IPS-20b (cell line): ENCODE results near the gene FBXL17.

Experiments used
- H3K27ac ChIP-seq: one replicate; pipeline ENCODE4 v1.5.1; 2013; ENCODE audit warnings: low read length
- H3K27me3 ChIP-seq: 2 replicates; pipeline ENCODE4 v1.6.1; 2013; ENCODE audit warnings: mild to moderate bottlenecking, low read length, inconsistent platforms; ENCODE audit not compliant: insufficient read depth
- H3K36me3 ChIP-seq: 2 replicates; pipeline ENCODE4 v1.6.1; 2013; ENCODE audit warnings: low read depth, mild to moderate bottlenecking, inconsistent platforms, low read length, moderate library complexity; ENCODE audit not compliant: insufficient read depth
- H3K4me1 ChIP-seq: 2 replicates; pipeline ENCODE4 v1.6.1; 2013; ENCODE audit warnings: mild to moderate bottlenecking, control low read depth, inconsistent platforms, low read length, moderate library complexity; ENCODE audit not compliant: insufficient read depth
- H3K4me3 ChIP-seq: 2 replicates; pipeline ENCODE4 v1.5.1; 2013; ENCODE audit warnings: mild to moderate bottlenecking, low read length, inconsistent platforms
- H3K9ac ChIP-seq: 2 replicates; pipeline ENCODE4 v1.6.1; 2013; ENCODE audit warnings: low read depth, mild to moderate bottlenecking, inconsistent platforms, low read length, moderate library complexity
- H3K9me3 ChIP-seq: 2 replicates; pipeline ENCODE4 v1.6.1; 2013; ENCODE audit warnings: mild to moderate bottlenecking, low read depth, low read length, inconsistent platforms; ENCODE audit not compliant: insufficient read depth

Gene FBXL17

GRCh38 chr5:108222011-108222410, 159.9 kb downstream of the FBXL17 start:
- H3K36me3 ChIP-seq: no peaks in the 10 kb centered on the region
- H3K27ac ChIP-seq: no peak overlapping the region
- no peaks in the 10 kb centered on the region for H3K9me3 ChIP-seq
- H3K4me3 ChIP-seq: no peak overlapping the region
- no peaks in the 10 kb centered on the region for H3K27me3 ChIP-seq
- no peak overlapping the region for H3K9ac ChIP-seq
- H3K4me1 ChIP-seq: no peaks in the 10 kb centered on the region; the same call in 1 of the 2 replicates

GRCh38 chr5:108220834-108221233, 161.1 kb downstream of the FBXL17 start:
- H3K27ac ChIP-seq: no peak overlapping the region
- H3K9ac ChIP-seq: no peak overlapping the region
- H3K4me1 ChIP-seq: no peaks in the 10 kb centered on the region; the same call in 1 of the 2 replicates
- H3K36me3 ChIP-seq: no peaks in the 10 kb centered on the region
- H3K9me3 ChIP-seq: no peaks in the 10 kb centered on the region
- H3K27me3 ChIP-seq: no peaks in the 10 kb centered on the region
- no peak overlapping the region for H3K4me3 ChIP-seq

GRCh38 chr5:108216890-108217289, 165.0 kb downstream of the FBXL17 start:
- no peak overlapping the region for H3K9ac ChIP-seq
- no peak overlapping the region for H3K27ac ChIP-seq
- H3K4me3 ChIP-seq: no peak overlapping the region
- no peaks in the 10 kb centered on the region for H3K36me3 ChIP-seq
- peaks cover 6% of the 10 kb centered on the region; the same call in 1 of the 2 replicates for H3K9me3 ChIP-seq
- peaks cover 4% of the 10 kb centered on the region for H3K4me1 ChIP-seq
- no peaks in the 10 kb centered on the region for H3K27me3 ChIP-seq

- no peak overlapping the region for H3K27ac ChIP-seq
- H3K4me1 ChIP-seq: peaks cover 4% of the 10 kb centered on the region
- no peak overlapping the region for H3K9ac ChIP-seq
- H3K27me3 ChIP-seq: no peaks in the 10 kb centered on the region
- H3K4me3 ChIP-seq: no peak overlapping the region
- H3K36me3 ChIP-seq: no peaks in the 10 kb centered on the region
- peaks cover 6% of the 10 kb centered on the region; the same call in 1 of the 2 replicates for H3K9me3 ChIP-seq
These were observed 167.0 kb downstream of the FBXL17 start for GRCh38 chr5:108214857-108215256.

- Histone ChIP-seq H3K9ac (no peak overlapping the region), H3K9me3 (peaks cover 6% of the 10 kb centered on the region; the same call in 1 of the 2 replicates), H3K4me1 (peaks cover 4% of the 10 kb centered on the region), H3K27me3 (no peaks in the 10 kb centered on the region), H3K27ac (no peak overlapping the region), H3K4me3 (0 out of 2 replicates have a peak overlapping the region, but pooled peaks have one; percentile 11), H3K36me3 (no peaks in the 10 kb centered on the region)
These were observed 169.0 kb downstream of the FBXL17 start for GRCh38 chr5:108212775-108213346.

GRCh38 chr5:108206707-108207106, 175.2 kb downstream of the FBXL17 start:
- no peaks in the 10 kb centered on the region for H3K36me3 ChIP-seq
- H3K4me1 ChIP-seq: no peaks in the 10 kb centered on the region
- no peak overlapping the region for H3K9ac ChIP-seq
- no peak overlapping the region for H3K27ac ChIP-seq
- H3K4me3 ChIP-seq: no peak overlapping the region
- no peaks in the 10 kb centered on the region for H3K27me3 ChIP-seq
- H3K9me3 ChIP-seq: no peaks in the 10 kb centered on the region

- H3K4me1 ChIP-seq: no peaks in the 10 kb centered on the region
- H3K4me3 ChIP-seq: no peak overlapping the region
- no peaks in the 10 kb centered on the region for H3K27me3 ChIP-seq
- no peak overlapping the region for H3K27ac ChIP-seq
- no peak overlapping the region for H3K9ac ChIP-seq
- no peaks in the 10 kb centered on the region for H3K9me3 ChIP-seq
- no peaks in the 10 kb centered on the region for H3K36me3 ChIP-seq
These were observed 180.2 kb downstream of the FBXL17 start for GRCh38 chr5:108201721-108202120.

GRCh38 chr5:108196276-108196675, 185.6 kb downstream of the FBXL17 start:
- Histone ChIP-seq H3K36me3 (no peaks in the 10 kb centered on the region), H3K27me3 (no peaks in the 10 kb centered on the region), H3K4me3 (no peak overlapping the region), H3K9me3 (no peaks in the 10 kb centered on the region), H3K27ac (no peak overlapping the region), H3K4me1 (no peaks in the 10 kb centered on the region), H3K9ac (no peak overlapping the region)

GRCh38 chr5:108193021-108193795, 188.7 kb downstream of the FBXL17 start:
- Histone ChIP-seq H3K27me3 (no peaks in the 10 kb centered on the region), H3K9ac (no peak overlapping the region), H3K4me3 (no peak overlapping the region), H3K9me3 (no peaks in the 10 kb centered on the region), H3K36me3 (no peaks in the 10 kb centered on the region), H3K4me1 (no peaks in the 10 kb centered on the region), H3K27ac (no peak overlapping the region)

- H3K4me3 ChIP-seq: no peak overlapping the region
- H3K27ac ChIP-seq: no peak overlapping the region
- H3K9me3 ChIP-seq: no peaks in the 10 kb centered on the region
- no peak overlapping the region for H3K9ac ChIP-seq
- peaks cover 8% of the 10 kb centered on the region; the same call in 1 of the 2 replicates for H3K4me1 ChIP-seq
- H3K27me3 ChIP-seq: no peaks in the 10 kb centered on the region
- H3K36me3 ChIP-seq: no peaks in the 10 kb centered on the region
These were observed 197.0 kb downstream of the FBXL17 start for GRCh38 chr5:108184940-108185339.

GRCh38 chr5:108181975-108182374, 199.9 kb downstream of the FBXL17 start:
- Histone ChIP-seq H3K27ac (no peak overlapping the region), H3K9ac (no peak overlapping the region), H3K27me3 (no peaks in the 10 kb centered on the region), H3K9me3 (no peaks in the 10 kb centered on the region), H3K4me3 (no peak overlapping the region), H3K36me3 (no peaks in the 10 kb centered on the region), H3K4me1 (peaks cover 8% of the 10 kb centered on the region; the same call in 1 of the 2 replicates)

- no peak overlapping the region for H3K9ac ChIP-seq
- H3K27me3 ChIP-seq: no peaks in the 10 kb centered on the region
- no peaks in the 10 kb centered on the region for H3K9me3 ChIP-seq
- H3K4me3 ChIP-seq: no peak overlapping the region
- no peaks in the 10 kb centered on the region for H3K4me1 ChIP-seq
- no peak overlapping the region for H3K27ac ChIP-seq
- H3K36me3 ChIP-seq: no peaks in the 10 kb centered on the region
These were observed 207.6 kb downstream of the FBXL17 start for GRCh38 chr5:108174286-108174685.
